Suppressor macrophage treated with lipopolysaccharide for 4 hours (primary cell): Measurements from ENCODE around the gene UBE2R2.
"Not testable (repeated sequence)": the region's sequence is repeated elsewhere in the genome, so short reads cannot be mapped to it uniquely, and the experiment has no call there.

ENCODE experiments used
- DNase-seq: peaks from one replicate; pipeline ENCODE4 v3.0.0-alpha.2; 2020

UBE2R2 gene

DNA sequence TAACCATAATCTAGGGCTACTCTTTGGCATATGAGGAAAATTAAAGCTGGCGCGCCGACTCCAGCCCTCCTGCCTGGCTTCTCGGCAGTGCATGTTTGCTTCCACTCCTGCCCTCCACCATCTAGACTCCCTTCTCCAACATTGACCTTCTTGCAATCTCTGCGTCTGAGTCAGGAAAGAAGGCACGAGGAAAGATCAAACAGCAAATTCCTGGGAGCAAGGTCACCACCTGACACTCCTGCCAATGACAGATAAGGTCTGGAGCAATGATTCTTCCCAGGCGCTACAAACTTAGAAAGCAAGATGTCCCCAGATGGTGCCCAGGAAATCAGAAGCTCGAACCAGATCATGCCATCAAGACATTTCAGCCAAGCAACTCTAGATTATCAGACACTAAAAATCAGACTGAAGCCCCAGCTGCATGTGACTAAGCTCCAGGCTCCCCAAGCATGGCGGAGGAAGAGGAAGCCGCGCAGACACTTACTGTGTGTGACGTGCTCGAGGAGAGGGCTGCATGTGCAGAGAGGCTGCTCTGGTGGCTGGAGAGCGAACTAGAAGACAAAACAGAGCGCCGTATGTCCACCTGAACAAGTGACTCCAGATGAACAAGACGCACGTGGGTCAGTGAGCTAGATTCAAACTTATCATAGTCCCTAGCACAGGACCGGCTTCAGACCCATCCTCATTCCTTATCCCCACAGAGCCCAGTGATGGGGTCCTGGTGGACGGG is 115.3 kb downstream of the UBE2R2 start:
- DNase-seq, result no peak

DNA sequence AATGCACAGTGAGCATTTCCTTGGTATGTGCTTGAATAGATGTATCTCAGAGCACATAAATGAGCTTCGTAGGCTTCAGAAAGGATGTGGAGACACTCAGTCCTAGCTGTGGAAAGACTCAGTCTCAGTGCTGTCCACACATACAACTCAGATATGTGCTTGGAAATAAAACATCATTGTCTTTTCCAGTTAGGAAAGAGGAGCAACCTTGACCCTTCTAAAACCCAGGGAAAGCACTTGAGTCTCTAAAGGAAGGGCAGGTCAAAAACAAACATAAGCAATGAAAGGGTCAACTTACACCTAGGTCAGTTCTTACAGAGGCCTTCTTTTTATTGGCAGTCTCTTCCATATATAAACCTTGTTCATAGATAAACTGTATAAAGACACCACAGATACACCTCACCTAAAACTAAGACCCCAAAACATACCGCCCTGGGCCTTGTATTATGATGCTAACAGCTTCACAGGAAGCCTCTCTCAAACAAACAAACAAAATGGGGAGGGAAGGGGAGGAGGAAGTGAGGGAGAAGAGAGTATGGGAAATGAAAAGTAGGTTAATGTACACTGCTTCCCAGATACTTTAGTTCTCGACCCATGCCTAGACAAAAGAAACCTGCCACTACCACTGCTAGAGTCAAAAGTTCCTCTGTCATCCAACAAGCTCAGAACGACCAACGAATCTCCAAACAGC is 117.4 kb downstream of the UBE2R2 start:
- DNase-seq, result no peak

DNA sequence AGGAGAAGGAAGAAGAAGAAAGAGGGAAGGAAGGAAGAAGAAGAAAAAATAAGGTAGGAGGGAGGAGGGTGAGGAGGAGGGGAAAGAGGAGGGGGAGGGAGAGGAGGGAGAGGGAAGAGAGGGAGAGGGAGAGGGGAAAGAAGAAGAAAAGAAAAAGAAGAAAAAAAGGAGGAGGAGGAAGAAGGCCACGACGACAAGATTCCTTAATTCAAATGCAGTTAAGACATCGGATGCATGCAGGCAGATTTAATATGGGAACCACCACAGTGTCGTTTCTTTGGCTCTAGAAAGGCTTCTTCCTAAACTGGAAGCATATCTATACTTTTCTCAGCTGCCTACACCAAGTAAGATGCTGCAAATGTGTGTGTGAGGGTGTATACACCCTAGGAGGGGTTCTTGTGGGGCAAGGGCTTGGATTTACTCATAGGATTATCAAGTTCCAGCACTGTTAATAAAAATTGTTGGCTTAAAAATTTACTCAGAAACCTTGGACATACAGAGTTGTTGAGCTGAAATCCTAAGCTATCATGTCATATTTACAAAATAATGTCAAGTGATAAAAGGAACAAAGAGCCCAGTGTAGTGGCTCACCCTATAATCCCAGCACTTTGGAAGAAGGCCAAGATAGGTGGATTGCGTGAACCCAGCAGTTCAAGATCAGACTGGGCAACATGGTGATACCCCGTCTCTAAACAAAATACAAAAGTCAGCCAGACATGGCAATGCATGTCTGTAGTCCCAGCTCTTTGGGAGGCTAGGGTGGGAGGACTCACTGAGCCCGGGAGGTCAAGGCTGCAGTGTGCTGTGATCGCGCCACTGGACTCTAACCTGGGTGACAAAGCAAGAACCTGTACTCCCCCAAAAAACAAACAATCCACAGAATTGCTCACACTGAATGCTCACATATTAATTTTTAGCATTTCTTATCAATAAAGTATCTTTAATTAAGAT is 123.2 kb downstream of the UBE2R2 start:
- DNase-seq, result no peak

DNA sequence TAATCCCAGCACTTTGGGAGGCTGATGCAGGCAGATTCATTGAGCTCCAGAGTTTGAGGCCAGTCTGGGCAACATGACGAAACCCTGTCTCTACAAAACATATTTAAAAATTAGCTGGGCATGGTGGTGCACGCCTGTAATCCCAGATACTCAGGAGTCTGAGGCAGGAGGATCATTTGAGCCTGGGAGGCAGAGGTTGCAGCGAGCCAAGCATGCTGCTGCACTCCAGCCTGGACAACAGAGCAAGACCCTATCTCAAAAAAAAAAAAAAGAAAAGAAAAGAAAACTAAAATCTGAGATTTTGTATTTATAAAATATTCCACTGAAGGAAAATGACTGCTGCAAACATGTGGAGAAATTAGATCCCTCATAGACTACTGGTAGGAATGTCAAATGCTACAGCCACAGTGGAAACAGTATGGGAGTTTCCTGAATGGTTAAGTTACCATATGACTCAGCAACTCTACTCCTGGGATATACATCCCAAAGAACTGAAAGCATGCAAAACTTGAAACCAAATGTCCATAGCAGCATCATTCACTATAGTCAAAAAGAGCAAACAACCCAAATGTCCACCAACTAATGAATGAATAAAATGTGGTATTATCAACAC is 125.6 kb downstream of the UBE2R2 start:
- no peak for DNase-seq

DNA sequence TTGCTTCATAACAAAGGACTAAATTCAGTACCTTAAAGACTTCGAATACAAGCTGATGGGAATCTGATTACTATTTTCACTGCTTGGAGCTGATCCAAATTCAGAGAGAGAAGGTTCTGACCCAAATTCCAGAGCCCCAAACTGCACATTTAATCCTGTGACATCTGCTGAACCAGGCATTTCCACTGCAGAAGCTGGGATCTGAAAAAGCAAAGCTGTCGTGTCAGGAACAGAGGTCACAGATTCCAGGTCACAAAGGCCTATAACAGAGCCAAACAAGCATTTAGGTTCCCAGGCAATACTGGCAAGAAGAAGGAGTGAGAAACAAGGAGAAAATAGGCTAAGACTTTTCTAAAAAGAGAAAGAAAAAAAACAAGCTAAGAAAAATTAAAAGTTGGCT is 126.4 kb downstream of the UBE2R2 start:
- no peak for DNase-seq

DNA sequence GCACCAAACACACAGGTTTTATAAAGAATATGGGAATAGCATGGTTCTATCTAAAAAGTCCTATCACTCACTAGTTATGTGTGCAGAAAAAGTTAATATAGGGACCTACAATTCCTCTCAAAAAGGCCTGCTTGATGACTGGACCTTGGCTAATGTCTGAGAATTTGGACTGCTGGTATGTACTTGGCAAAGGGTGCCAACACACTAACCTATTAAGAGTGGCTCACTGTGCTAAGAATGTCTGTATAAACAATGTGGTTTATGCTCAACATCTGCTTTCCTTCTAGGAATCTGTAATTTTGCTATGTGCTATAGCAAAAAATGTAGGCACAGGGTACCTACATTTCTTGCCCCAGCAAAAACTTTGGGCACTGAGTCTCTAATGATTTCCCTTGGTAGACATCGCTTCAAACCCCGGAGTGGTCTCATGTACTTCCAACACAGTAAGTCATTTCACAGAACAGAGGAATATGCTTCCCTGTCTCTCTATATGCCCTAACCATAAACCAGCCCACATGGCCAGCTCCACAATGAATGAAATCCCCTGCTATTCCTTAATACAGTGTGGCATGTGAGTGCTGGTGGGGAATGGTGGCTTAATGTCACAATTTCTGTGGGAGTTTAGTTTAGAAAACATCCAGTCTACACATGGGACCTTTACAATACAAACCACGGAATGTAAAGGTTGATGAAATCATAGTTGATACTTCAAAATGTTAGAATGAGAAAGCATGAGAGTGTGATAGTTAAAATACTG is 130.0 kb downstream of the UBE2R2 start:
- no peak for DNase-seq

DNA sequence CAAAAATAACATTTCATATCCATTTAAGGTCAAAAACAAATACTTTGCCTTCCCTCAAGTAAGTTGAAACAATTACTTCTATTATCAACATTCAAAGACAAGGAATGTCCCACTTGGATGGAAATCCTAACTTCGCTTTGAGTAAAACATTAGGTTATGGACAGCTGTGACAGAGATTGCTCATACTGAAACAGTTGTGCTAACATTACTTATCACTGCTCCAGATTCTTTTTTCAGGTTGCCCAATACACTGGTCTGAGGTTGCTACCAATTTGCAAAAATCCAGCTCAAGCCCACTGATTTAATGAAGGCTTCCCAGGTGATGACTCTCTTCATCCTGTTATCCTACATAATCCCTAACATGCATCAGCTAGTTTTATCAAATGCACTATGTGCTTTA is 133.4 kb downstream of the UBE2R2 start:
- no peak for DNase-seq

DNA sequence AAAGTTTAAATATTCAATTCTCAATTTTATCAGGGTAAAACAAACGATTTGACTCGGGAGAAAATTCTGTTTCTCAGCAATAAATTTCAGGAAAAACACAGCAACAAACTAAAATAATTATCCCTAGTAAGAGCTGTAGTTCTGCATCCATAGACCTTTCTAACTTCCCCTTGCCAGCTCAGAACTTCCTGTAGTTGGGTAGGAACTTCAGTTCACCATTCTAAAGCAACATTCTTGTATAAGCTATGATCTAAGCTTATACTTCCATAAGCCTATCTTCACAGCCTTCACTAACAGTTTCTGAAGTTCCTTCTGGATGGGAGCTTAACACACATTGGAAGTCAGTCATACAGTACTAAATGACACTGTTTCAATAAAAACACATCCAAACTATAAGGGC is 135.1 kb downstream of the UBE2R2 start:
- DNase-seq, result peak; percentile 52

DNA sequence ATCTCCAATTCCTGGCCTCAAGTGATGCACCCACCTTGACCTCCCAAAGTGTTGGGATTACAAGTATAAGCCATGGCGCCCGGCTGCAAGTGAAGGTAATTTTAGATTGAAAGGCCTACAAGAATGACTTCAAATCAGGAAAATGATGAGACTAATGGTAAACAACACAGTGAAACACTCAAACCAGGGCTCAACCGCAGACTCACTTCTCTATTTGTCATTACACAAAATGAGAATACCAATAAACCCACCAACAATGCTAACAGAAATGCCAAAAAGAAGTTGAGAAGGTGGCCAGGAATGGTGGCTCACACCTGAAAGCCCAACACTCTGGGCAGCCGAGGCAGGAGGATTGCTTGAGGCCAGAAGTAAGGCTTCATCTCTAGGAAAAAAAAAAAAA is 139.6 kb downstream of the UBE2R2 start:
- DNase-seq, result no peak

DNA sequence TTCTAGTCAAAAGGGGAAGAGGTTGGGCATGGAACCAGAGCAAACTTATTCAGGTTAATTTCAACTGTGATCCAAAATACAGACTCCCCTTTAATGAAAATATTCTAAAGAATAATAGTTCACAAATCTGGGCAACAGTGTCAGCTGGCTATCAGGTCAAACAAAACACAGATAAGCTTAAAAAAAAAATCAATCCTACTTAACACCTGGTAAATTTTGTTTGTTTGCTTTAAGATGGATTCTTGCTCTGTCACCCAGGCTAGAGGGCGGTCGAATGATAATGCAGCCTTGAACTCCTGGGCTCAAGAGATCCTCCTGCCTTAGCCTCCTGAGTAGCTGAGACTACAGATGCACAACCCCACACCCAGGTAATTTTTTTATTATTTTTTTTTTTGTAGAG is 142.8 kb downstream of the UBE2R2 start:
- no peak for DNase-seq

DNA sequence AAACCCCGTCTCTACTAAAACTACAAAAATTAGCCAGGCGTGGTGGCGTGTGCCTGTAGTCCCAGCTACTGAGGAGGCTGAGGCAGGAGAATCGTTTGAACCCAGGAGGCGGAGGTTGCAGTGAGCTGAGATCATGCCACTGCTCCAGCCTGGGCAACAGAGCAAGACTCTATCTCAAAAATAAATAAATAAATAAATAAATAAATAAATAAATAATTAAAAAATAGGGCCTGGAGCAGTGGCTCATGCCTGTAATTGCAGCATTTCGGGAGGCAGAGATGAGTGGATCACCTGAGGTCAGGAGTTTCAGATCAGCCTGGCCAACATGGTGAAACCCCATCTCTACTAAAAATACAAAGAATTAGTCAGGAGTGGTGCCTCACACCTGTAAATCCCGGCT is 145.5 kb downstream of the UBE2R2 start:
- not testable (repeated sequence) for DNase-seq

DNA sequence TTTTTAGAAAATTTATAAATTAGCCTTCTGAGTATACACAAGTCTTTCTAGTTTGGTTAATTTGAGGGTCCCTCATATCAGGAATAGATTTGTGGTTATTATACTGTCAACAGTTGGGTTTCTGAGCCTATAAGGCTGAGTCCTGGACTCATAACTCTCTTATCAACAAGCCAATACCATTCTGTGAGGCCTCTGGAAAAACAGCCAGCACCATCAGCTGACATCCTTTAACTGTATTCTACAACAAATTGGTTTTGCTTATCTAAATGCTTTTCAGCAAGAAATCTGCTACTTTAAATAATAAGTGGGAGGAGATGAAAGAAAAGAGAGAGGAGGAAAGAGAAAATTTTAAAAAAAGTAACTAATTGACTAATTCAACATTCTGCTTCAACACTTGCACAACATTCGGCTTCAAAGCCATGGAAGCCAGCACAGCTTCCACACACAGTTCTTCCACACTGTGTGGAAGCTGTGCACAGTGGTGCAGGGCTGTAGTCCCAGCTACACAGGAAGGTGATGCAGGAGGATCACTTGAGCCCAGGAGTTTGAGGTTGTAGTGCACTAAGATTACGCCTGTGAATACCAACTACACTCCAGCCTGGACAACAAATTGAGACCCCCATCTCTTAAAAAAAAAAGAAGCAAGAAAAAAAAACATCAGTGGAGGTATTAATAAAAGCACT is 147.3 kb downstream of the UBE2R2 start:
- no peak for DNase-seq
